ENCODE measurements around the gene SAPCD1.

SAPCD1 gene

GRCh38 chr6:31750411-31751022, 11.9 kb upstream of the SAPCD1 start:
- no peak for FAIRE-seq
- no peak for DNase-seq (ENCODE audit: low spot score)

DNA sequence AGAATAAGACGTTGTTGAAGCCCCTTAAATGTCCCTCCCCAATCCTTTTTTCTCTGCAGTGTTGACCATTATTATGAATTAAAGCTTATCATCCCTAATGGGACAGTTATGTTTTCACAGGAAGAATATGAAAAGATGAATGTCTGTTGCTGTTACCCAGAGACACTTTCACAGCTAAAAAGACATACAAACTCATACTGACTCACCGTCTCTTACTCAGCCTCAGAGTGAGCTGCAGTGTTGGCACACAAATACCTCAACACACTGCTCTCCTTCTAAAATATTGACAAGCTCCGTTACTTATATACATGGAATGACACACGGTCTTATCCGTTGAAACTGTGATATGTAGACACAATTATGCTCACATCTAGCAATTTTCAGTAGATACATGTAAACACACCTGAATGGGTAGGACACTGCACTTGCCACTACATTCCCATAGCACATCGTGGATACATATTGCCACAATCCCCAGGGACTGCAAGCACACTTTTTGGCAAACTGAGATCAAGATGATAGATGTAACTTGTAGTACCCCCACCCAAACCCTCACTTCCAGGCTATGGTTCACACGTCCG, 9.6 kb upstream of the SAPCD1 start:
- FAIRE-seq: no peak

DNA sequence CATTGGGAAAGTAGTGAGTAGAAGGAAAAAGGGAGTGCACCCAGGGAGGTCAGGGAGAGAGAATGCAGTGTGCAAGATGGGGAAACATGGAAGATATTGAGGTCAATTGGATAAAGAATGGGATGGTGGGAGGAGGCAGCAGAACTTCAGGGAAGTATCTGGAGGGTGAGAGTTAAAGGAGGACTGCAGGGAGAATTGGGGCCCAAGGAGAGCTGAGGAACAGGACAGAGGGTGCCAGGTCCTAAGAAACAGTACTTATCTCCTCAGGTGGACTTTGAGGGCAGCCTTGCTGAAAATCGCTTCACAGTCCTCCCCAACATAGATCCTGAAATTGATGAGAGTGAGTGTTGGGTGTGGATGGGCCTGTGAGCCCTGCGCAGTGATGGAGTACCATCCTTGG, 4.2 kb upstream of the SAPCD1 start:
- FAIRE-seq: no peak
- DNase-seq (ENCODE audit: low spot score): no peak

More for the DNA sequence above, 9.6 kb upstream of the SAPCD1 start:
- no peak for DNase-seq (ENCODE audit: low spot score)

DNA sequence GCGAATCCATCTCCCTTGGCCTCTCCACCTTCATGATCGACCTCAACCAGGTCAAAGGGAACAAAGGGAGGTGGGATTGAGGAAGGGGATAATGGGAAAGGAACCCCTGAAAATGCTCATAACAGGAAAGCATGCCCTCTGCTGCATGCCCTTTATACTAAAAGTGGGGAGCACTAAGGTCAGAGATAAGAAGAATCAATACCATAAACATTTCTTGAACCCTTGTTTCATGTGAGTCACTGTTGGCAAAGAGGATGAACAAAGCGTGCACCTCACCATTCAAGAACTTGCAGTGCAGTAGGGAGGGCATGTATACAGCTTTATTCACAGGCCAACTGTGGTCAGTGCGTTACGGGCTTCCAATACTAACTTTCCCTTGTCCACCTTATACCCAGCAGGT, 1.7 kb upstream of the SAPCD1 start:
- DNase-seq (ENCODE audit: low spot score): no peak
- FAIRE-seq: no peak

DNA sequence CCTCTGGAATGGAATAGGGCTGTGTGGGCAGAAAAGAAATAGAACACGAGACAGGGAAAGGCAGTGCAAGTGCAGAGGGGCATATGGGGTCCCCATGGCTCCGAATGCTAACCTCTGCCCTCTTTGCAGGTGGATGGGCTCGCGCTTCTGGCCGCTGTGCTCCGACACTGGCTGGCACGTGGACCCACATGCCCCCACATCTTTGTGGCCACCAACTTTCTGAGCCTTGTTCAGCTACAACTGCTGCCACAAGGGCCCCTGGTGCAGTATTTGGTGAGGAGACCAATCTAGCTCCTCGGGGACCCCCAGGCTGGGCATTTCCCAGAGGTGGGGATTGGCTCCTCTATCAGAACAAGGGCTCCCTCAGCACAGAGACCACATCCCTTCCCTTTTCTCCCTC, 1.1 kb upstream of the SAPCD1 start:
- DNase-seq (ENCODE audit: low spot score) (no peak), FAIRE-seq (no peak)

DNA sequence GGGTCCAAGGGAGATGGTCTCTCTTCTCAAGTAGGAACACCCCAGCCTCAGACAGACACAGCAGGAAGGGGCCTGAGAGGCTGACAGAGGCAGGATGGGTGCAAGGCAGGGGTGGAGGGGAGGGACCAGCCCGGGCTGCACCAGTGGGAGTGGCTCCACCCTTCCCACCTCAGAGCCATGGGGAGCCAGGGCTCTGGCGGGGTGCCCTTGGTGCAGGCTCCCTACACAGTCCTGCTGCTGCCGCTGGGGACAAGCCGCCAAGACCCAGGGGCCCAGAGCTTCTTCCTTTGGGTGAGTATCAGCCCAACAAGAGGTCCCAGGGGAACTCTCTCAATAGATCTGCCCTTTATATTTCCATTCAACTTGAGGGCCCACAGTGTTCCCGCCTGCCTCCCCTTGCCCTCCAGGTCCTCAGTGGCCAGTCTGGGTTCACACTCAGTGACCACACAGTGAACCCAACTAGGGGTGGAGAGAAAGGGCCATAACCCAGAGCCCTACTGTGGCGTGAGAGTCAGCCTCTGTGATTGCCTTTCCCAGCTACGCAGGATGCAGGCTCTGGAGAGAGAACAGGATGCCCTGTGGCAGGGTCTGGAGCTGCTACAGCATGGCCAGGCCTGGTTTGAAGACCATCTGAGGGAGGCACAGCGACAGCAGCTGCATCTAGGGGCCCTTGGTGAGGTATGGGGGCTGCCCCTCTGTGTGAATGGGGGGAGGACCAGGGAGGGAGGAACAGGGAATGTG, 592 bp downstream of the SAPCD1 start:
- DNase-seq (ENCODE audit: low spot score): no peak
- FAIRE-seq: no peak

GRCh38 chr6:31763619-31763940, 1.1 kb downstream of the SAPCD1 start:
- no peak for FAIRE-seq
- no peak for DNase-seq (ENCODE audit: low spot score)

- FAIRE-seq: no peak
Measured at GRCh38 chr6:31764198-31764597, 1.7 kb downstream of the SAPCD1 start.

DNA sequence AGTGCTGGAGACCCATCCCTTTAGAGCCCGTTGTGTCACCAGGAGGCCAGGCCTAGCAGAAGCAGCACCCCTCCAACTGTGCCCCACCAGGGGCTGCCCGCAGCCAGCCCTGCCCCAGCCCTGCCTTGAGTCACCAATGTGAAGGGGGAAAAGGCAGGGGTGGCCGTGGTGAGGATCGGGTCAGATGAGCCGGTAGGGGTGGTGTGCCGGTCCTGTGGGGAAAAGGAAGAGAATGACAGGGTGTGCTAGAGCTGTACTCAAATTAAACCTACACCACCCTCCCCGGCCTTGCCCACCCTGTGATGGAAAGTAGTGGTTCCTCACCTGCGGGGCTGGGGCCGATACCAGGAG, 3.1 kb downstream of the SAPCD1 start:
- FAIRE-seq (no peak), DNase-seq (ENCODE audit: low spot score) (no peak)

More at GRCh38 chr6:31764198-31764597, 1.7 kb downstream of the SAPCD1 start:
- no peak for DNase-seq (ENCODE audit: low spot score)

- no peak for DNase-seq (ENCODE audit: low spot score)
- no peak for FAIRE-seq
Measured at GRCh38 chr6:31765910-31766794, 3.7 kb downstream of the SAPCD1 start.

DNA sequence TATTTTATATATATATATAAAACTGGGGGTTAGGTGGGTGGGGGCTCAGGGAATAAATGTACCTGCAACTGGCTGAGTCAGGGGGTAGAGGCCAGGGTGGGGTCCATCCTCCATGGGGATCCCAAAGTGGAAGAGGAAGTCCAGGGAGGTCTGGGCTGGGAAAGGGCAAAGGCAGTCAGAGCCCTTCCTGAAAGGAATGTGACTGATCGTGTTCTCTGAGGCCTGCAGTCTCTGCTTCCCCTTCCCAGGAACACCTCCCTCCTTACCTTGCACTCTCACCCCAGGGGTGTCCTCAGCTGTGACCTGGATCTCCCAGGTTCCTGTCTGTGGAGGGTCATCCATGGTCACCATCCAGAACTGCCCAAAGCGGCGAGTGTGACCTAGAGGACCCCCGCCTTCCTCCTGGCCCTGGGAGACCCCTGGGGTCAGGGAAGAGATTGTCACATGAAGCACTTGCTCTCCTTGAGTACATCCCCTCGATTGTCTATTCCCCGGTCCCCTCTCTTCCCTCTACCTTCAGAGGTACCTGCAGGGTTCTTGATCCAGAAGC, 4.7 kb downstream of the SAPCD1 start:
- FAIRE-seq: no peak
- DNase-seq (ENCODE audit: low spot score): no peak

GRCh38 chr6:31768363-31769257, 6.2 kb downstream of the SAPCD1 start:
- FAIRE-seq (no peak), DNase-seq (ENCODE audit: low spot score) (no peak)

- peak; percentile 88 for DNase-seq (ENCODE audit: low spot score)
- FAIRE-seq: no peak
Measured at GRCh38 chr6:31769684-31770371, 7.4 kb downstream of the SAPCD1 start.

GRCh38 chr6:31770860-31771259, 8.4 kb downstream of the SAPCD1 start:
- DNase-seq (ENCODE audit: low spot score) (no peak), FAIRE-seq (no peak)

DNA sequence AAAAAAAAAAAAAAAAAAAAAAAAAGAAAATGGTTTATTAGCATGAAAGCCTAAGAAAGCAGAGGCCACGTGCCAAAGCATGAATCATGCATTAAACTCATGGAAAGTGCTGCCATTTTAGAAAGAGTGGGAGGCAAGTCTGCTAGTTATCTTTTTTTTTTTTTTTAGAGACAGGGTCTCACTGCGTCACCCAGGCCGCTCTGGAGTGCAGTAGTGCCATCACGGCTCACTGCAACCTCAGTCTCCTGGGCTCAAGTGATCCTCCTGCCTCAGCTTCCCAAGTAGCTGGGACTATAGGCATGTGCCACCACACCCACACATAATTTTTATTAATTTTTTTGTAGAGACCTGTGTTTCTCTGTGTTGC, 9.5 kb downstream of the SAPCD1 start:
- no peak for DNase-seq (ENCODE audit: low spot score)
- FAIRE-seq: no peak

GRCh38 chr6:31775184-31775583, 12.7 kb downstream of the SAPCD1 start:
- FAIRE-seq (no peak), DNase-seq (ENCODE audit: low spot score) (no peak)

DNA sequence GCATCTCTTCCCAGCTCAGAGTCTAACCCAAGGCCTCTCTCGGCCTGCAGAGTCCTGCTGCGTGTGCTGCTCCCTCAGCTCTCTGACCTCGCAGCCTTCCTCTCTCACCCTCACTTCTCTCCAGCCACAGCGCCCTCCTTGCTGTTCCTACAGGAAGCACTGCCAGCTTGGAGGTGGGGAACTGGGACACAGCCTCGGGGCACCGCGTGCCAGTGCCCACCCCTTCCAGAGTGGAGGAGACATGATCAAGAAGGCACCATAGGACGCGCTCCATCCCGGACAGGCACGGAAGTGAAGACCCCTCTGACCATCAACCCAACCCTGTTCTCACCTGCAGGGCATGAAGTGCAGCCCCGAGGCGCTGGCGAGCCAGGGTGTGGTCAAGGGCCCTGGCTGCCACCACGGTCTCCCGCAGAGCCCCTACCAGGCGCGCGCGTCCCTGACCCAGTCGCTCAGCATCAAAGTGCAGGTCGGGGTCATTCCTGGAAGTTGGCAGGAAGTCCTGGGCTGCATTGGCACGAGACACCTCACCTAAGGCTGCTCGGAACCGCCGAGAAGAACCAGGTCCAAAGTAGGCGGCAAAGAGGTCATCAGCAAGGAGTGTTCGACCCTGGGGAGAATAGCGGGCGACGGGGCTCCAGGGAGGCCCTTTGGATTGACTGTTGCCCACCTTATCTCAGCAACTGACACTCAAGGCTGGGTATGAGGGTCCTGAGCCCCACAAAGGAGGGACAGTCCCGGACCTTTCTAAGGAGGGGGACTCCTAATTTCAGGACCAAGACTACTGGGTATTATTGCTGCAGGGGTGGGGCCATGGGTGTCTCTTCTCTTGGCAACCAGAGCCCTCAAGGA, 13.4 kb downstream of the SAPCD1 start:
- no peak for FAIRE-seq
- DNase-seq (ENCODE audit: low spot score): no peak

GRCh38 chr6:31776485-31776988, 14.1 kb downstream of the SAPCD1 start:
- no peak for DNase-seq (ENCODE audit: low spot score)
- FAIRE-seq: no peak

Data from urothelium cell line (cell line).